ENCODE measurements around the gene SKI.
A peak's percentile ranks its signal among the peaks of the same experiment; 100 is the strongest.

GRCh38 chr1:2229037-2229864 lies 1.1 kb downstream of the SKI start:
- TF ChIP-seq POLR2A (IDR thresholded peaks at IDR 0.05) = no peak
- TF ChIP-seq CTCF (IDR thresholded peaks at IDR 0.05) = peak in 1 of 4 experiments; percentile 18
- peak; percentile 56 for TF ChIP-seq POLR2AphosphoS5 (IDR thresholded peaks at IDR 0.05)

All from prostate gland (tissue), 2 donors.